Right lobe of liver (tissue), 4 donors: Measurements from ENCODE around the gene MEIKIN.

Experiments
- POLR2A ChIP-seq: fragments of 450-650 bp; IDR thresholded peaks from one replicate; pipeline ENCODE4 v1.6.1; 2017; ENCODE audit warnings: antibody characterized with exemption, mild to moderate bottlenecking
- TF ChIP-seq, protein P1 (sequence below), 4 donors: fragments of 200-600 bp in 3 of 4; fragments of 450-650 bp in 1 of 4; IDR thresholded peaks; one replicate each; pipeline versions ENCODE4 v1.5.1 to v1.8.0; 2016 to 2022; ENCODE audit warnings: antibody characterized with exemption in 4 of 4, mild to moderate bottlenecking in 2 of 4
- donor health status: DM: no; HTN: no; CAD: no.
- donor health status: DM: no; HTN: no; CAD: no.
- donor health status: DM: no; HTN: yes; CAD: no.

DNA sequence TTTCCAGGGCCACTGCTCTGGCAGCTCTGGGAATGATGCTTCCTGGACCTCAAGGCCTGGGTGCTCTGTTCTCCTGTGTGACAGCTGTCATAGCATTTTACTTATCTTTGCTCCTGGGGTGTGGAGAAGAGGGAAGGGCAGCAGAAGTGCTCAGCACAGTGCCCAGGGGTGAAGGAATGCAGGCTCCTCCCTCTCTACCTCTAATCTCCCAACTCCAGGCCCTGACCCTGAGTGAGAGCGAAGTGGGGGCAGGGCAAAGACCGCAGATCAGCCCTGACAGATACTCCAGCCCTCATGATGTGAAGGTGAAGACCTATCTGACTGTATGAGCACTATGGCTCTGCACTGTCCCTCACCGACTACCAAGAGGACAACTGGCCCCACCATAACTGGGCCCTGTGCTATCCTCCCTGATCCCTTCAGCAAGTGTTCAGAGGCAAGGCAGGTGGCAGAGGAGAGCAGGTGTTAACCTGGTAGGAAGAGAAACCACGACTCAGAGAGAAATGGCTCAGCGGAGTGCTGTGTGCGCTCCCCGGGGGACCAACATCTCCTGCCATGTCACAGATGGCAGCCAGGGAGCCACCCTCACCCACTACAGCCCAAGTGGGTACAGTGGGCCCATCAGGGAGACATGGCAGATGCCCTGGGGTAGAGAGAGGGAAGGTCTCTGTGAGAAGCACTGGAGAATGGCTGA is 49.2 kb upstream of the MEIKIN start:
- TF ChIP-seq, protein P1, sequence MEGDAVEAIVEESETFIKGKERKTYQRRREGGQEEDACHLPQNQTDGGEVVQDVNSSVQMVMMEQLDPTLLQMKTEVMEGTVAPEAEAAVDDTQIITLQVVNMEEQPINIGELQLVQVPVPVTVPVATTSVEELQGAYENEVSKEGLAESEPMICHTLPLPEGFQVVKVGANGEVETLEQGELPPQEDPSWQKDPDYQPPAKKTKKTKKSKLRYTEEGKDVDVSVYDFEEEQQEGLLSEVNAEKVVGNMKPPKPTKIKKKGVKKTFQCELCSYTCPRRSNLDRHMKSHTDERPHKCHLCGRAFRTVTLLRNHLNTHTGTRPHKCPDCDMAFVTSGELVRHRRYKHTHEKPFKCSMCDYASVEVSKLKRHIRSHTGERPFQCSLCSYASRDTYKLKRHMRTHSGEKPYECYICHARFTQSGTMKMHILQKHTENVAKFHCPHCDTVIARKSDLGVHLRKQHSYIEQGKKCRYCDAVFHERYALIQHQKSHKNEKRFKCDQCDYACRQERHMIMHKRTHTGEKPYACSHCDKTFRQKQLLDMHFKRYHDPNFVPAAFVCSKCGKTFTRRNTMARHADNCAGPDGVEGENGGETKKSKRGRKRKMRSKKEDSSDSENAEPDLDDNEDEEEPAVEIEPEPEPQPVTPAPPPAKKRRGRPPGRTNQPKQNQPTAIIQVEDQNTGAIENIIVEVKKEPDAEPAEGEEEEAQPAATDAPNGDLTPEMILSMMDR (IDR thresholded peaks at IDR 0.05), result no peak
- no peak for TF ChIP-seq POLR2A
